Measurements from ENCODE around the gene PDPK1.

PDPK1 gene

DNA sequence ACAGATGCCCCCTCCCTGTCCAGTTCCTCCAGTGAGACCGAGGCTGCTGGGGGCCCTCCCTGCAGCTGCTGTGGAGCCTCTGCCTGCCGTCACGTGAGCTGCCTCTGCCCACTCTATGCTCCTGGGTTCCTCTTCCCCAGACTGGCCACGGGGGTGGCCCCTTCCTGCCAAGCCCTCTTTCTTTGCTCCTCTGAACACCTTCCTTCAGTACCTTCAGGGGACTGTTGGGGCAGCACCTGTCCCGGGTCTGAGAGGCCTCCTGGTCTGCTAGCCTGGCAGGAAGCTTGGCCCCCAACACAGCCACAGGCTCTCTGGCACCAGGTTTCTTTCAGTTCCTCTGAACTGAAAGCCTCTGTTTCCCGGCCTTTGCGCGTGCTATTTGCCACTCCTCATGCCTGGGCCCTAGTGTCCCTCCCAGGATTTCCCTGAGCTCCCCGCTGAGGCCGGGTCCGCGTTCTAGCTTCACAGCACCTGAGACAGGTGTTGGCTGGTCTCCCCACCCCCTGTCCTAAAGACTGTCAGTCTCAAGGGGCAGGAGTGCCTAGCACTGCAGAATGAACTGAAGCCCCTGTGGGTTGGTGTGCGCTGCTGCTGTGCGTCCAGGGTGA lies 30.7 kb upstream of the PDPK1 start:
- peak; percentile 82 to 92 (median 90) for DNase-seq

DNA sequence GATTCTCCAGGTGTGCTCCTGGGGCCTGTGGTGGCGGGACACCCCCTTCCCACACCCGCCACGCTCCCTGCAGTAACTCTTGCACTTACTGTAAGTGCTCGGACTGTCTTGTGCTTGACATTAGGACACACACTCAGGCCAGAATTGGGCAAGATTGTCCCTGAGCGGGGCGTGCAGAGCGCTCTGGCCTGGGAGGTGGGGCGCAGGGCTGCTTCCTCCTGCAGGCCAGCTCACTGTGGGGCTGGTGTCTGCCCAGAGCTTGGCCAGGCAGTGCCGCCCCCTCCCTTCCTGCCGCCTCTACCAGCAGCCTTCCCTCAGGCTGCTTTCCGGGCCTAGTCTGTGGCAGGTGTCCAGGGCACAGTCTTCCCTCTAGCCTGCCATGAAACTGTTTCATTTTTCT lies 30.2 kb upstream of the PDPK1 start:
- peak; percentile 90 to 96 (median 94) for DNase-seq

DNA sequence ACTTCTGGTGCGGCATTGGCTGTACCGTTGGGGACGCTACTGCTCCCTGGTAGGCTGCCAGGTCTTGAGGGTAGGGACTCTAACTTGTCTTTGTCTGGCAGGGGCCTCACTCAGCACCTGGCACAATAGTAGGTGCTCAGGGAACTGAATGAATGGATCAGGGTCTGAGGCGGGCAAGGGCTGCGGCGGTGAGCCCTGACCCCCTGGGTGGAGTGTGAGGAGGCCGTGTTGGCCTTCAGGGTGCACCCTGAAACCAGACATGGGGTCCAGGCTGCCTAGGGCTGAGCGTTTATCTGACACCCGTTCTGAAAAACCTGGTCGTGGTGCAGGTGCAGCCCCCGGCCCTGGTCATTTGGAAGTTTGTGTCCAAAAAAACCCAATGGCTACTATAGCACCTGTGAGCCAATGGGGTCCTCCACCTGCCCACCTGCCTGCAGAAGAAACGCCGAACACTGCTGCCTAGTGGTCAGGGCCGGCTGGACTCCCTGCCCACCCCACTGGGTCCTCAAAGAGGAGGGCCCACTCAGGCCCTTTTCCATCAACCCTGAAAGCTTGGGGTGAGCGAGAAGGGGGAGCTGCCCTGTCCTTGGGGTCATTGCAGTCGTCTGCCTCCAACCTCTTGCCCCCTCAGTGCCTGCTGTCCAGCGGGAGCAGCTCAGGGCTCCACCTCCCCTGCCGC lies 29.0 kb upstream of the PDPK1 start:
- no peak for DNase-seq

DNA sequence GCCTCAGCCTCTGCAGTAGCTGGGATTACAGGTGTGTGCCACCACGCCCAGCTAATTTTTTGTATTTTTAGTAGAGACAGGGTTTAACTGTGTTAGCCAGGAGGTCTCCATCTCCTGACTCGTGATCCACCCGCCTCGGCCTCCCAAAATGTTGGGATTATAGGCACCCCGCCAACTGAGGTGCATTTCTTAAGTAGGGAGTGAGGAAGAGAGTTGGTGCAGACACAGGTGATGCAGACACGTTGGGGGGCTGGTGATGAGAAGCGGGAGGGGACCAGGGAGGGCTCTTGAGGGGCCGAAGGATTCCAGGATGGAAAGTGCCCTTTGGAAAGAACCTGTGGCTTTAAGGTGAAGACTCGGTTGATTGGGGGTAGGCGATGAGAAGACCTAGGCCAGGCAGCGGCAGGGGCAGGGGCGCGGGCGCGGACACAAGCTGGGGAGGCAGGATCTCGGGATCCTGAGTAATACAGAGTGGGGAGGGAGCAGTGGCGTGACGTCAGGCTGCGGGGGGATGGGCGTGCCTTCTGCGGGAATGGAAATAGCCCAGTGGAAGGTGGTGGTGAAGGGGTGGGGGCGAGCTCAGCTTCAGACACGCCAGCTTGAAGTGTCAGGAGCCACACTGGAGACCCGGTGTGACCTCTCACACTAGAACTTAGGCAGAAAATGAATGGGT lies 26.6 kb upstream of the PDPK1 start:
- peak; percentile 60 to 84 (median 70) for DNase-seq

DNA sequence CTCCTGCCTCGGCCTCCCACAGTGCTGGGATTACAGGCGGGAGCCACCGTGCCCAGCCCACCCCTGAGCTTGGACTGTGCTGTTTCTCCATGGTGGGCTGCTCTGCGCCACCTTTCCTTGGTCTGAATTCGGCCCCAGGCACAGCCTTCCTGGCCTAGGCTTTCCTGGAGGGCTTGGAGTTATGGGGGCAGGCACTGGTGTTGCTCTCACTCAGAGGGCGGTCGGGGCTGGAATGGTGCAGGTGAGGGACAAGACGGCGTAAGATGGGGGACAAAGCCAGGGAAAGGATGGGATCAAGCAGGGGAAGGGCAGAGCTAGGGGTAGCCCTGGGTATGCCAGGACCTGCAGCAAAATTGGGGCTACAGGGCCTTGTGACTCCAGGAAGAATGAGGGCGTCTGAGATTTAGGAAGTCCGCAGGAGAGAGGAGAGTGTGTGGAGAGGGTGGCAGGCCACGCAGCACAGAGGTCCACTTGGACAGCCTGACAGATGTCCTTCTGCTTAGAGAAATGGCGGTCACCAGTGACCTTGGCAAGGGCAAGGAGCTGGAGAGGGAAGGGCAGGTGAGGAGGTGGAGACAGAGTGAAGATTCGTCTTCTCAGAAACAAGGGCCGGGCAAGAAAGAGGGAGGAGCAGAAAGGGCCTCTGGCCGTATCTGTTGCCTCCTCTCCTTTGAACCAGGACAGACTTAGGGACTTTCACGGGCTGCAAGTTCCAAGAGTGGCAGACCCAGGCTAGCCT lies 25.7 kb upstream of the PDPK1 start:
- peak in 1 of 4 experiments; percentile 45 for DNase-seq

DNA sequence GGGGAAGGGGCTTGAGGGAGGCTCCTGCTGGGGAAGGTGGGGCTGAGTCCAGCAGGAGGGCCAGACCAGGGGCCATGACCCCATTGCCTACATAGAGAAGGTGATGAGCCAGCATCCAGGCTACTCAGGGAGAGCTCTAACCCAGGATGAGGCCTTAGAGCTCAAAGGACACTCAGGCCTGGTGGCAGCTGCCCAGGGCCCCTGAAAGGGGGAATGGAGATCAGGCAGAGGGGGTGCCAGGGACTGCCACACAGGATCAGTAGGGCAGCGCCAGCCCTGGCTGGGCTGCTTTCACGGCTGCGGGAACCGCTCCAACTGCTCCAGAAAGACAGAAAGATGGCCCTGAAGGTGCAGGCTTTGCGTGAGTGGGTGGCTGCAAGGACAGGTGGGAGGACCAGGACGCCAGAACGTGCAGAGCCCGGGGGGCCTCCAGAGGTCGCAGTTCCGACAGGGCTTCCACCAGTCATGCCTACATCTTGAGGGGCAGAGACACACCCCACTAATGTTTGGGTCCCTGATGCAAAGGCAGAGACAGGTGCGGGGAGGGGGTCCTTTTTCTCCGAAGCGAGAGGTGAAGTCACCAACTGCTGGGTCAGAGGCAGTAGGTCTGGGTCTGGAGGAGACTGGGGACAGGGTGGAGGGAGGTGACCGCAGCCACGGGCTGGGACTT lies 25.0 kb upstream of the PDPK1 start:
- DNase-seq, result no peak

DNA sequence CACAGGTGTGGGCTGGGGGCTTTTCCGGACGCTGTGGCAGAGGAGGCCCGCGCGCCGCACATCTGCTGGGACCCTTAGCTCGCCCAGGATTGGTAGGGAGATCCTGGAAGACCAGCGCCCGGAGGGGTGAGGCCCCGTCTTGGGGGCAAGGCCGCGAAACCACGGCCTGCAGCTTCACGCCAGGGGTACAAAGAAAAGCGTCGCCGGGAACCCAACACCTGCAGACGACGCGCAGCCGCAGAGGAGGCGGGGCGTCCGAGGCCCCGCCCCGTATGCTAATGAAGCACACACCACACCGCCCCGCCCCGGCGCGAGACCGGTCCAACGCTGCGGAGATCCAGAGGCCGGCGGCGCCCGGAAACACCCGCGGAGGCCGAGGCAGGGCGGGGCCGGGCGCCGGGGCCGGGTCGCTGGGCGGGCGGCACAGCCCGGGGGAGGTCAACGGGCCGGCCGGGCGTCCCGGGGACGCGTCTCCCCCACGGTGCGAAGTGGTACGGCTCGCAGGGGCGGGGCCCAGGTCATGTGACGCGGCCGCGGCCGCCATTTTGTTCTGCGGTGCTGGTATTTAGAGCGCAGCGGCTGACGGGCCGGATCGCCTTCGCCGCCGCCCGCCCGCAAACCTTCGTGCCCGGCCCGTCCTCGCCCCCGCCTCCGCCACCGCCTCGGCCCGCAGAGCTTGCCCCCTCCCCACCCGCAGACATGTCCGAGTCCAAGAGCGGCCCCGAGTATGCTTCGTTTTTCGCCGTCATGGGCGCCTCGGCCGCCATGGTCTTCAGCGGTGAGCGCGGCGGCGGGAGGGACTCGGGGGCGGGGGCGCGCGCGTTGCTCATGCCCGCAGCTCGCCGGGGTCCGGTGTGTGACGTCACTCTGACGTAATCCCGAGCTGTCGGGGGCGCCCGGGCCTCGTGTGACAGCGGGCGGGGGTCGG lies 24.2 kb upstream of the PDPK1 start, which contains the start of gene ATP6V0C:
ATP6V0C (plus strand) TSS at position 548 of the 928 bp plus-strand sequence; CDS start at position 700, 152 bp downstream.
- peak; percentile 93 to 99 (median 97) for DNase-seq

DNA sequence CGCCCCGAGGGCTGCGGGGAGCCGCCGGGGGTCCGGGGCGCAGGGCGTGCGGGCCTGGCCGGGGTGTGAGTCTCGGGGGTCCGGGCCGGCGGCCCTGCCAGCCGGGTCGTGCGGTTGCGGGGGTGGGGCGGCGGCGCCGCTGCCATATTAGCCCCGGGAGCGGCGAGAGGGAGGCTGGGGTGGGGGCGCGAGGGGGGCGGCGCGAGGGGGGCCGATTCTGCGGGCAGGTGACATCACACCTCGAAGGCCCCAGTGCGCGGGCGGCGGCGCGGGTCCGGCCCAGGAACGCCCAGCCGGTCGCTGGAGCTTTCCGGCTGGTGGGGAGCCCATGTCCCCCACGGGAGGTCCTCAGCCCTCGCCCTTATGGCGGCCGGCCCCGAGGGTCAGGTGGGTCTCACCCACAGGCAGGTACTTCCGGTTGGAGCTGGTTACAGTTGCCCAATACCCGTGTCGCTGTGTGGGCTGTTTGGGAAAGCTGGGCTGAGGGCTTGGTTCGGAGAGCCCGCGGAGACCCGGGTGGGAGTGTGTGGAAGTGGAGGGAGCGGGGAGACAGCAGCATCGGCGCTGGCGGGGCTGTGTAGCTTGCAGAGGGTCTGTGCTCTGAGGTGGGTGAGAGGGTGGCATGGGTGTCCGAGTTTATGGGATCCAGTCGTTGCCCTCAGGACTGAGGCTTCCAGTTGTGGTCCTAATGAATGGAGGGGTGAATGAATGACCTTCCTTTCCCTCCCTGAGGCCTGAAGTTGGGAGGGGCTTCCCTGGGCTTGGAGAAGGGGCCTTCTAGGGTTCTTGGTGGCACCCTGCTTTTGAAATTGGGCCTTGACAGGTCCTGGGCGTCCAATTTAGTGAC lies 23.3 kb upstream of the PDPK1 start:
- DNase-seq, result peak; percentile 56 to 77 (median 64)

DNA sequence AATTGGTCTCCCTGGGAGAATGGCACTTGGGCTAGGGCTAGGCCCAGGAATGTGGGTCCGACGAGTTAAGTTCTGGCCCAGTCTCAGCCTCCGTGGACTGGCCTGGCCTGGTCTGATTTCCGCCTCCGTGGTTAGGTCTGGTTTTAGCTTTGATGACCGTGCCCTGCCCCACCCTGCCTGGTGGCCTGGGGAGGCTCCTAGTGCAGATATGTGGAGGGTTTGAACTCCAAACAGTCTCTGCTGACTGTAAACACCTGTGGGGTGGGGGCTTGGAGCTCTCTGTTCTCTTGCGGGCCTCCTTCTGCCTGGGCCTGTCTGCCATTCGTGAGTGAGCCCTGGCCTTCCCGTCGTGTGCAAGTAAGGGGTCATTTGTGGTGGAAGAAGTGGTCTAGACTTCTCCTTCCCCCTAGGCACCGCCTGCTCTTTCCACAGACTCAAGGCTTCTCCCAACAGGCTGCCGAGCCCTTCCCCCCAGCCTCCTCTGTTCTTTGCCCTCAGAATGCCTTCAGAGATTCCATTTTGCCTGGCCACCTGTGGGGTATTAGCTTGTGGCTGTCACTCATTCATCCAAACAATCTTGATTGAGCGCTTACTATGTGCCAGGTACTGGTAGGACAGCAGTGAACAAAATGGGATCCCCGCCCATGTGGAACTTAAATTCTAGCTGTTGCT lies 22.5 kb upstream of the PDPK1 start:
- DNase-seq, result peak; percentile 66 to 84 (median 80)

DNA sequence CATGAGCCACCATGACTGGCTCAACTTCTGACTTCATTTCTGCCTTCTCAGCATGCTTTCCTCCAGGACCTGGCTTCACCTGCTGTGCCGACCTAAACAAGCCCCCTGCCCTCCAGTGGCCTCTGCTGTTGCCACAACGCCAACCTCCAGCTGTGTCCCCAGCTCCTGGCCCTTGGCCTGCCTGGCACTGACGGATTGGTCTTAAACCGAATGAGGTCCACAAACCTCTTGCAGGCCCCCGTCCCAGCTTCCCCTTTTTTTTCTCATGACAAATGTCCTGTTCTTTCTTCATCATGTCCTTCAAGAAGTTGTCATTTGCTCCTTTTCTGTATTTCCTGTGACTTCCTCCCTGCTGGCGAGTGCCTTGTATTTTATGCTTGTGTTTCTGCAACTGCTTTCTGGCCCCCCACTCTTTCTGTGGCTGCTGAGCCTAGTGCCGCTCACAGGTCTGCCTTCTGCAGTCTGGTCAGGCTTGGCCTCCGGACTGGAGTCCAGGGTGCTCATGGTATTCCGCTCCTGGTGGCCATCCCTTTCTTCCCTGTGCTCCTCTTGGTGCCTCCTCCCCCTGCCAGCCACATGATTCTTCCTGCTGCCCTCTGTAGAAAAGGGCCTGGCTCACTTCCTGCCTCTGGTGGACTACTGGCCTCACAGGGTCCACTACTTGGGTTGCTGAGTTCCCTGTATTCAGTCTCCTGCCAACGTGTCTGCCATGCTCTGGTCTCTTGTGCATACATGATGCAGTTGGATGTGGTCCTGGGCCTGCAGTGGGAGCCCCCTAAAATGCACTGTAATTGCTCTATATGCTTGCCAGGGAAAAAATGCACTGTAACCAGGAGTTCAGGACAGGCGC lies 21.2 kb upstream of the PDPK1 start:
- DNase-seq, result peak; percentile 78 to 87 (median 84)

DNA sequence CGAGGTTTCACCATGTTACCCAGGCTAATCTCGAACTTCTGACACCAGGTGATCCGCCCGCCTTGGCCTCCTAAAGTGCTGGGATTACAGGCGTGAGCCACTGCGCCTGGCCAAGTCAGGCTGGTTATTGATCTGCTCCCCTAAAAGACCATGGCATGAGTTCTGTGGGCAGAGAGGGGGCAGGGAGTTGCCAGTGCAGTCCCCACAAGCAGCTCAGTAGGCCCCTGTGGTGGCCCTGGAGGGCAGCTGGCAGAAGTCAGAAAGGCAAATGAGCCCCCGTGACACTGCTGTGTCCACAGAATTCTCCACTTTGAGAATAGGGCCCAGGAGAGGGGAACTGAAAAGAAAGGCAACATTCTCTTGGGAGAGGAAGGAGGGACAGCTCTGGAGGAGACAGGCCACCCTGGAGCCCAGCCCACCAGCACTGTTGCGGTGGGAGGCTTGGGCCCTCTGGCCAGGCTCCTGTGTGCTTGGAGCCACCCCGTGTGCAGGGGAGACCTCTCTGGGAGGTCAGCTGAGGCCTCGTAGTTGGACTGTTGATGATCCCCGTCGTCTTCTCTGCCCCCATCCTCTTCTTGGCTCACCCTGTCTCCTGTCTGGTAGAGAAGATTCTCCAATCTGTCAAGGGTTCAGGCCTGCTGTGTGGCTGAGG lies 19.7 kb upstream of the PDPK1 start:
- DNase-seq, result peak in 1 of 4 experiments; percentile 33

DNA sequence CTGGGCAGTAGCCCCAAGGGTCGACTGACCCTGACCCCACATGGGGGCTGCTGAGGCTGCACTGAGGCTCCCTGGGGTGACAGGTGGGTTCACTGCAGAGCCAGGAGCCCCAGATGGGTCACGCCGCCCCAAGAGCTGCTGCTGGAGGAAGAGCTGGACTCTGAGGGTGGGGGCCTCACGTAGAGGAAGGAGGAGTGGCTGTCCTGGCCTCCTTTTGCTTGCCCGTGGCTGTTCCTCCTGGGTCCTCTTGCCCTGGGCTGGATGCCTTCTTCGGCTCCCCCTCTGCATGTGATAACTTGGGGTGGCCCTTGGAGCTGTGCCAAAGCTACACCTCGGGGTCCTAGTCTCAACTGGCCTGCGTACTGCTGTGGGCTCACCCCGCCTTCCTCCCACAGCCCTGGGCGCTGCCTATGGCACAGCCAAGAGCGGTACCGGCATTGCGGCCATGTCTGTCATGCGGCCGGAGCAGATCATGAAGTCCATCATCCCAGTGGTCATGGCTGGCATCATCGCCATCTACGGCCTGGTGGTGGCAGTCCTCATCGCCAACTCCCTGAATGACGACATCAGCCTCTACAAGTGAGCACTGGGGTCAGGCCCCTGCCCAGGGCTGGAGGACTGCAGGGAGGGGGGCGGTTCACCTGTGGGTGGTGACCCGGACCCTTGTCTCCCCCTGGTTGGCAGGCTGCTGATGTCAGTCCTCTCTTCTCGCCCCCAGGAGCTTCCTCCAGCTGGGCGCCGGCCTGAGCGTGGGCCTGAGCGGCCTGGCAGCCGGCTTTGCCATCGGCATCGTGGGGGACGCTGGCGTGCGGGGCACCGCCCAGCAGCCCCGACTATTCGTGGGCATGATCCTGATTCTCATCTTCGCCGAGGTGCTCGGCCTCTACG lies 18.8 kb upstream of the PDPK1 start:
- peak in 1 of 4 experiments; percentile 45 for DNase-seq

DNA sequence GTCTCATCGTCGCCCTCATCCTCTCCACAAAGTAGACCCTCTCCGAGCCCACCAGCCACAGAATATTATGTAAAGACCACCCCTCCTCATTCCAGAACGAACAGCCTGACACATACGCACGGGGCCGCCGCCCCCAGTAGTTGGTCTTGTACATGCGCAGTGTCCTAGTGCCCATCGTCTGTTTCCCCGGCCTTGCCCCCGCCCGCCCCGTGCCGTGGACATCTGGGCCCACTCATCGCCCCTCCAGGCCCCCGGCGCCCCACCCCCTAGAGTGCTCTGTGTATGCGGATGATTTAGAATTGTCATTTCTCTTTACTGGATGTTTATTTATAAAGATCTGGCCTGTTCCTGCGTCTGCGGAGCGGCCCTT lies 18.1 kb upstream of the PDPK1 start:
- DNase-seq, result no peak

DNA sequence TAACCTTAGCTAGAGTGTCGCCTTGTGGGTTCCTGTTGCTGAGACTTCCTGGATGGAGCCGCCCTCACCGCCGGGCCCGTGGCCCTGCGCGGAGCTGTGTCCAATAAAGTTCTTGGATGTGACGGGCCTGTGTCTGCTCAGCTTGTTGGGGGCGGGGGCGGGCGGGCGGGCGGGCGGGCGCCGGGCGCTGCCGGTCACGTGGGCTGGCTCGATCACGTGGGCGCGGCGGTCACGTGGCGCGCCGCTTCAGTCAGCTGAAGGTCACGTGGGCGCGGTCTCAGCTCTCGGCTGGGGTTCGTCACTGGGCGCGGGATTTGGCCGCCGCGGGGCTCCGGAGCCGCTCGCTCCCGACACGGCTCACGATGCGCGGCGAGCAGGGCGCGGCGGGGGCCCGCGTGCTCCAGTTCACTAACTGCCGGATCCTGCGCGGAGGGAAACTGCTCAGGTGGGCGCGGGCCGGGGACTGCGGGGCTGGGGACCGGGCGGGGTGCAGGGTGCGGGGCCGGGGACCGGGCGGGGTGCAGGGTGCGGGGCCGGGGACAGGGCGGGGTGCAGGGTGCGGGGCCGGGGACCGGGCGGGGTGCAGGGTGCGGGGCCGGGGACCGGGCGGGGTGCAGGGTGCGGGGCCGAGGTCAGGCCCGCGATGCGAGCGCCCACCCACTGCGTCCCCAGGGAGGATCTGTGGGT lies 17.6 kb upstream of the PDPK1 start, which contains the start of gene AMDHD2:
AMDHD2 (plus strand) TSS at position 275 of the 687 bp plus-strand sequence; CDS start at position 363, 88 bp downstream.
- DNase-seq, result peak; percentile 96 to 99 (median 97)

DNA sequence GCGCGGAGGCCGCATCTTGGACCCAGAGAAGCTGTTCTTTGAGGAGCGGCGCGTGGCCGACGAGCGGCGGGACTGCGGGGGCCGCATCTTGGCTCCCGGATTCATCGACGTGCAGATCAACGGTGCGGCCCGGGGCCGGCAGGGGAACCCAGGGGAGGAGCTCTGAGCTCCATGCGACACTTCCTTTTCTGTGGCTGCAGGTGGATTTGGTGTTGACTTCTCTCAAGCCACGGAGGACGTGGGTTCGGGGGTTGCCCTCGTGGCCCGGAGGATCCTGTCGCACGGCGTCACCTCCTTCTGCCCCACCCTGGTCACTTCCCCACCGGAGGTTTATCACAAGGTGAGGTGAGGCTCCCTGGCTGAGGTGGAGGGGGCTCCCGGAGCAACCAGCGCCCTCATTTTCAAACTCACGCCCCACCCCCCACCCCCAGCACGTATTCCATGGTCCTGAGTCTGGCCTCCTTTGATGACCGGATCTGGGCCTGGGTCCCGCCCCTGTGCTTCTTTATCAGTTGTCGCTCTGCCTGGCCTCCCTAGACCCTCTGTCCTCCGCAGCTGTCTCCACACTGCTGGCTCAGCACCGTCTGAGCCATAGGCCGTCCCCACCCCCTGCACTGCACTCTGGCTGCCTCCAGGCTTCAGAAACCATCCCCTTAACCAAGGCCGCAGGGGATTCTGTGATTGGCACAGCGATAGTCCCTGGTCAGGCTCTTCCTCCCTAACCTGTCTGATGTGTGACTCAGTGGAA lies 16.9 kb upstream of the PDPK1 start:
- DNase-seq, result peak; percentile 68 to 86 (median 74)

Data from suppressor macrophage (primary cell).